ENCODE data around the gene ARHGAP10. TPM values are rescaled to one million over a fixed set of nuclear protein-coding genes. Genes with fewer than 3 reads are reported as not detected.
A peak's percentile ranks its signal among the peaks of the same experiment; 100 is the strongest.

Gene ARHGAP10
- total RNA-seq, 1 donor from 2014 or later: 20.2 TPM

- Histone ChIP-seq H3K4me1 (peaks cover 7% of the 10 kb centered on the region), H3K27me3 (no peaks in the 10 kb centered on the region), H3K4me3 (no peak overlapping the region), H3K79me2 (ENCODE audit: low read depth) (peaks cover 17% of the 10 kb centered on the region), H3K9ac (no peak overlapping the region), H3F3A (ENCODE audit: low read depth) (peaks cover 22% of the 10 kb centered on the region), H3K27ac (no peak overlapping the region), H4K20me1 (ENCODE audit: low read depth) (peaks cover 14% of the 10 kb centered on the region), H3K9me3 (ENCODE audit: low read depth) (no peaks in the 10 kb centered on the region), H3K4me2 (no peak overlapping the region), H2AFZ (replicated peaks) (no peak overlapping the region), H3K36me3 (no peaks in the 10 kb centered on the region)
- no peak overlapping the region for H3K27ac Mint-ChIP-seq
- DNase-seq (ENCODE audit: low spot score): no peak
- no peaks in the 10 kb centered on the region for H3K9me3 Mint-ChIP-seq
- no peak overlapping the region for H3K4me3 Mint-ChIP-seq
- TF ChIP-seq CTCF (IDR thresholded peaks at IDR 0.05): no peak
- TF ChIP-seq EZH2phosphoT487 (IDR thresholded peaks at IDR 0.05): no peak
- TF ChIP-seq EZH2 (IDR thresholded peaks at IDR 0.05): no peak
- peaks cover 11% of the 10 kb centered on the region for H3K4me1 Mint-ChIP-seq
- H3K36me3 Mint-ChIP-seq: no peaks in the 10 kb centered on the region
- H3K27me3 Mint-ChIP-seq (ENCODE audit: insufficient read depth, low read depth): no peaks in the 10 kb centered on the region
Measured at GRCh38 chr4:147780137-147780777, 48.4 kb downstream of the ARHGAP10 start.

GRCh38 chr4:147782087-147782781, 50.3 kb downstream of the ARHGAP10 start:
- H2AFZ ChIP-seq (replicated peaks): no peak overlapping the region
- peak overlapping the region; percentile 77 for H3K27ac ChIP-seq
- TF ChIP-seq CTCF (IDR thresholded peaks at IDR 0.05) (no peak), EZH2phosphoT487 (IDR thresholded peaks at IDR 0.05) (no peak), EZH2 (IDR thresholded peaks at IDR 0.05) (no peak)
- Mint-ChIP-seq H3K4me1 (peaks cover 27% of the 10 kb centered on the region), H3K9me3 (no peaks in the 10 kb centered on the region), H3K36me3 (no peaks in the 10 kb centered on the region), H3K4me3 (no peak overlapping the region), H3K27ac (no peak overlapping the region), H3K27me3 (ENCODE audit: insufficient read depth, low read depth) (no peaks in the 10 kb centered on the region)
- peaks cover 23% of the 10 kb centered on the region for H3K4me1 ChIP-seq
- no peak for DNase-seq (ENCODE audit: low spot score)
- H3K36me3 ChIP-seq: no peaks in the 10 kb centered on the region
- H3K4me3 ChIP-seq: no peak overlapping the region
- H3K4me2 ChIP-seq: no peak overlapping the region
- peaks cover 31% of the 10 kb centered on the region for H3F3A ChIP-seq (ENCODE audit: low read depth)
- H3K79me2 ChIP-seq (ENCODE audit: low read depth): peaks cover 11% of the 10 kb centered on the region
- no peak overlapping the region for H3K9ac ChIP-seq
- peaks cover 16% of the 10 kb centered on the region for H4K20me1 ChIP-seq (ENCODE audit: low read depth)
- no peaks in the 10 kb centered on the region for H3K9me3 ChIP-seq (ENCODE audit: low read depth)
- H3K27me3 ChIP-seq: no peaks in the 10 kb centered on the region

GRCh38 chr4:147785129-147785528, 53.2 kb downstream of the ARHGAP10 start:
- Histone ChIP-seq H3K27ac (peak overlapping the region; percentile 42), H3K9me3 (ENCODE audit: low read depth) (no peaks in the 10 kb centered on the region), H3K9ac (no peak overlapping the region), H3K4me3 (no peak overlapping the region), H4K20me1 (ENCODE audit: low read depth) (peaks cover 16% of the 10 kb centered on the region), H3K4me1 (peaks cover 30% of the 10 kb centered on the region), H3K4me2 (no peak overlapping the region), H3K79me2 (ENCODE audit: low read depth) (peaks cover 16% of the 10 kb centered on the region), H3K36me3 (no peaks in the 10 kb centered on the region), H3F3A (ENCODE audit: low read depth) (peaks cover 34% of the 10 kb centered on the region), H2AFZ (replicated peaks) (no peak overlapping the region), H3K27me3 (no peaks in the 10 kb centered on the region)
- Mint-ChIP-seq H3K9me3 (no peaks in the 10 kb centered on the region), H3K27ac (no peak overlapping the region), H3K4me1 (peaks cover 42% of the 10 kb centered on the region), H3K36me3 (no peaks in the 10 kb centered on the region), H3K4me3 (no peak overlapping the region), H3K27me3 (ENCODE audit: insufficient read depth, low read depth) (no peaks in the 10 kb centered on the region)
- no peak for DNase-seq (ENCODE audit: low spot score)
- TF ChIP-seq CTCF (IDR thresholded peaks at IDR 0.05): no peak
- TF ChIP-seq EZH2 (IDR thresholded peaks at IDR 0.05): no peak
- TF ChIP-seq EZH2phosphoT487 (IDR thresholded peaks at IDR 0.05): no peak

All from neural progenitor cell (in vitro differentiated cells).